Loucy (cell line): ENCODE measurements around the gene KRT32.

Experiments
- EZH2phosphoT487 ChIP-seq: fragments of 200-600 bp; IDR thresholded peaks from 2 replicates; pipeline ENCODE4 v1.6.1; 2018; ENCODE audit warnings: antibody characterized with exemption, mild to moderate bottlenecking, moderate library complexity, borderline replicate concordance
- TF ChIP-seq, protein P1 (sequence below): fragments of 200-600 bp; sonication (generic); conservative IDR thresholded peaks from 2 replicates; pipeline ENCODE4 v1.5.1; 2014; ENCODE audit warnings: mild to moderate bottlenecking, antibody characterized with exemption, low read length

DNA sequence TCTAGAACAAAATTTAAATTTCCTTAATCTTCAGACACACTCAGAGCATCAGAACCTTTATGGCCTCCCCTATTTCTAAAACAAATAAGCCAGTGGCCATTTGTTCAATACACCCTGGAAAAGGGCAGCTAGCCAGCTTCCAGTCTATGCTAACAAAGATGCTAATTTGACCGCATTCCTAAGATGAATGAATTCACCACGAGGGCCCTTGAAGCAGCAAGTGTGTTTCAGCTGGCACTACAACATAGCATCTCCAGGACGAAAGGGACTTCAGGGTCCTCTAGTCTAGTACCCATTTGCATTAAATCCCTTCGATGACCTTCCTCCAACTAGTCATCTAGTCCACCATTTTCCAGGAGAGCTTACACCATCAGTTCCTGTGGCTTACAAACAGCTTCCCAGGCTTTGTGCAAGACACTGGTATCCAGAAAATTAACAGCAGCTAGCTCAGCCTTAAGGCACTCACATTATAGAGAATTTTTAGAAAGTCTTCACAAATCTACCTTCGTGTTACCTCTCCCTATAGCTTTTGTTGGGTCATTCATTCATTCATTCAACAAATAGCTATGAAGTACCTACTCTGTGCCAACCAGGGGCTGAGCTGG is 53.7 kb downstream of the KRT32 start:
- TF ChIP-seq, protein P1, sequence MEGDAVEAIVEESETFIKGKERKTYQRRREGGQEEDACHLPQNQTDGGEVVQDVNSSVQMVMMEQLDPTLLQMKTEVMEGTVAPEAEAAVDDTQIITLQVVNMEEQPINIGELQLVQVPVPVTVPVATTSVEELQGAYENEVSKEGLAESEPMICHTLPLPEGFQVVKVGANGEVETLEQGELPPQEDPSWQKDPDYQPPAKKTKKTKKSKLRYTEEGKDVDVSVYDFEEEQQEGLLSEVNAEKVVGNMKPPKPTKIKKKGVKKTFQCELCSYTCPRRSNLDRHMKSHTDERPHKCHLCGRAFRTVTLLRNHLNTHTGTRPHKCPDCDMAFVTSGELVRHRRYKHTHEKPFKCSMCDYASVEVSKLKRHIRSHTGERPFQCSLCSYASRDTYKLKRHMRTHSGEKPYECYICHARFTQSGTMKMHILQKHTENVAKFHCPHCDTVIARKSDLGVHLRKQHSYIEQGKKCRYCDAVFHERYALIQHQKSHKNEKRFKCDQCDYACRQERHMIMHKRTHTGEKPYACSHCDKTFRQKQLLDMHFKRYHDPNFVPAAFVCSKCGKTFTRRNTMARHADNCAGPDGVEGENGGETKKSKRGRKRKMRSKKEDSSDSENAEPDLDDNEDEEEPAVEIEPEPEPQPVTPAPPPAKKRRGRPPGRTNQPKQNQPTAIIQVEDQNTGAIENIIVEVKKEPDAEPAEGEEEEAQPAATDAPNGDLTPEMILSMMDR = no peak
- TF ChIP-seq EZH2phosphoT487 = no peak
